Stimulated activated CD4-positive, alpha-beta T cell treated with anti-CD3 and anti-CD28 coated beads, TNF-alpha, amount 100 ng/mL, for 1 hour (primary cell): ENCODE measurements around the gene PLEKHM3.

Experiments used
- DNase-seq, 3 donors: peaks; one replicate each; pipeline ENCODE4 v3.0.0-alpha.2; 2020; ENCODE audit warnings: low read depth in 3 of 3, low spot score in 1 of 3

PLEKHM3 gene

DNA sequence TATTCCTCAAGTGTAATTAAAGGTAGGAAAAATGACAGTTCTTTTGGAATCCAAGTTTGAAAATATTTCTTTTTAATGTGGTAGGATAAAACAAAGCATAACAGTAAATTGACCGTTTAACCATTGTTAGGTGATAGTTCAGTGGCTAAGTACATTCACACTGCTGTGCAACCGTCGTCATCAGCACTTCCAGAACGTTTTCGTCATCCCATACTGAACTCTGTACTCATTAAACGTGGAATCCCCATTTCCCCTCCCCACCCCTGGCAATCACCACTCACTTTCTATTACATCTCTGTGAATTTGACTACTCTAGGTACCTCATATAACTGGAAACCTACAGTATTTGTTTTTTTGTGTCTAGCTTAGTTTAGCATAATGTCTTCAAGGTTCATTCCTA is 222.7 kb downstream of the PLEKHM3 start:
- DNase-seq: no peak

DNA sequence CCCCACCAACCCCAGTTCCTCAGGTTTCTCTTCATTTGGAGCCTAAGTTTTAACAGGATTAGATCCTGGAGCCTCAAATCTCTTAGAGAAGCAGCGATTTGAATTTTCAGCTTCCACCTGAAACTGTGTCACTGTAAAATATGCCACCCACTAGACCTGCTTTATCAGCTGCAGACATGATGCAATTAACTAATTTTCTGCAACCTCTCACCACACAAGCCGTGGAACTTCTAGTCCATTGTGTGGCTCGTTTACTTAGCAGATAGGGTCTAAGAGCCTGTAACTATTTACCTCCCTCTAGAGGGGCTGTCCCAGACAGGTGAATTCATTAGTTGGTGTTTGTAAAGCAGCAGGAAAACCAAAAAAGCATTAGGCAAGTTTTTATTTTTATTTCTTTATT is 224.1 kb downstream of the PLEKHM3 start:
- no peak for DNase-seq

DNA sequence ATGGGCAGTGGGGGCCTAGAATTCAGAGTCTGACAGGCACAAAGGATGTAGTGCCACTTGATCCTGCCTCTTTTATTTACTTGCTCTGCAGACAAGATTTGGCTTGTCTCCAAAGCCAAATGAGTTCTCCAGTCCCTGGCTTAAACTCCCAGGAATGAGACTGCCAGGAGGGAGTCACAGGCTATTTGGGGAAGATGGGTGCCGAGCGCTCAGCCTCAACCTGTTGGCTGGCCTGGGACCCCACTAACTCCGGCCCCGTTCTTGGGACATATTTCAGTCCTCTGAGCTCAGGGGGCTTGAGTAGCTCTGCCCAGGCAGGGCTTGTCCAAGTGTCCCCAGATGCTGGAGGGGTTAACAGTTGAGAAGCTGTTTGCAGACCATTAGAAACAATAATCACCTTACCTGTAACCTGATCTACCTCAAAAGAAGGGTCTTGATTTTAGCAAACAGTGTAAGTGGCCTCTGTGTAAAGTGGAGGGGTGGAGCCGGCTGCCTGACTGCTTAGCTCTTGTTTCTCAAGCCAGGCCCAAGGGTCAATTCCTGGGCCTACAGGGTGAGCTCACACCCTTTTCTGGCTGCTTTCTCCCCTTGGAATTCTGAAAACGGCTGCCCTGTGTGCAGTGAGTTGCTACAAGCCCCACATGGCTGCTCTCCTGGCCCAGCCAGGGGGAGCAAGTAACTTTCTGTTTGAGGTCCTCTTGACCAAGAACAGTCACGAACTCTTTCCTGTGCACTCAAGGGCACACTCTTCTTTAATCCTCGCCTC is 228.6 kb downstream of the PLEKHM3 start:
- no peak for DNase-seq

GRCh38 chr2:207792244-207792785 is 233.0 kb downstream of the PLEKHM3 start:
- no peak for DNase-seq

DNA sequence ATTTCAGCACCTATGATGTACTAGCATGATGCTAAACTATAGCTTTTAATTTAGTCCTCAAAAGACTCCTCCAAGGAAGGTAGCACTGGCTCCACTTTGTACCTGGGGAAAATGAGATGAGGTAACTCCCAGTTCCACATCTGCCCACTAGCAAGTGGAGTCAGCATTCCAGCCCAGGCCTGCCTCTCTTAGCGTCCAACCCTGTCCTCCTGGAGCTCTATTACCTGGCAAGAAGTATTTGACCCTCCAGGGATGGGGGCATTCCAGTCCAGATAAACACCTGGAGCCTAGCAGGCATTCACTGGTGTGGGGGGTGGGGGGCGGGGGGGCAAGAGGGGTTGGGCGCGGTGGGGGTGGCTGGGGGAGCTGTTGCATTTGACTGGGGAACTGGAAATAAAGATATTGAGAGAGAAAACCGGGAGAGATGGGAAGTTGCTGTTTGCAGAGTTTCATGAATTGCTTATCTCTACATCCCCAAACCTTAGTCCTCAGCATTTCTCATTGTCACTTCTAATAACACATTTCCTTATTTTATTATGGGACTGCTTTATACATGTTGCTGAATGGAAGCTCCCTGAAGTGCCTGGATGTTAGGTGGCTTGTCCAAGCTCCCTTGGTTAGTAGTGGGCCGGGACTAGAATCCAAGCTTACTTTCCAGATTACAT is 233.6 kb downstream of the PLEKHM3 start:
- DNase-seq: no peak

- DNase-seq: no peak
Measured at GRCh38 chr2:207790898-207791297, 234.4 kb downstream of the PLEKHM3 start.

DNA sequence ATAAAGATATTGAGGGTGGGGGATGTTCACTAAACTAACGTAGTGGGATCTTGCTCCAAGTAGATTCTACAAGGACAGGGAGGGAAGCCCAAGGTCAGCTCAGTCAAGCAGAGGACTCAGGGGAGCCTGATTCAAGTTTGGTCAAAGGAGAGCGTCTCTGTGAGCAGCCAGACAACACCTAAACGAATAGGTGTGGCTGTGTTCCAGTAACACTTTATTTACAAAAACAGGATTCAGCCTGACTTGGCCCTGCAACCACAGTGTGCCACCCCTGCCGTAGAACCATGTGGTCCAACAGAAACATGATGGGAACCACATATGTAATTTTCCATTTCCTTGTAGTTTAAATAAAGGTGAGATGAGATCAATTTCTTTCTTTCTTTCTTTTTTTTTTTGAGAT is 237.5 kb downstream of the PLEKHM3 start:
- DNase-seq: no peak

DNA sequence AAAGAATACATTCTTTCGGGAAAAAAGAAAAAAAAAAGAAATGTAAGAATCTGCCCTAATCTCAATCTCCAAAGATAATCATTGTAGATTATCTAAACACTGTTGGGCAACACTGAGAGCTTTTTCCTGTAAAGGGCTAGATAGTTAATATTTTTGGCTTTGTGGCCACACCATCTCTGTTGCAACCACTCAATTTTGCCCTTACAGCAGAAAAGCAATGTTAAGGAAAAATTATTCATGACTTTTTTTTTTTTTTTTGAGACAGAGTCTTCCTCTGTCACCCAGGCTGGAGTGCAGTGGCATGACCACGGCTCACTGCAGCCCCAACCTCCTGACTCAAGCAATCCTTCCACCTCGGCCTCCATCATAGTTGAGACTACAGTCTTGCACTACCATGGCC is 238.3 kb downstream of the PLEKHM3 start:
- no peak for DNase-seq

DNA sequence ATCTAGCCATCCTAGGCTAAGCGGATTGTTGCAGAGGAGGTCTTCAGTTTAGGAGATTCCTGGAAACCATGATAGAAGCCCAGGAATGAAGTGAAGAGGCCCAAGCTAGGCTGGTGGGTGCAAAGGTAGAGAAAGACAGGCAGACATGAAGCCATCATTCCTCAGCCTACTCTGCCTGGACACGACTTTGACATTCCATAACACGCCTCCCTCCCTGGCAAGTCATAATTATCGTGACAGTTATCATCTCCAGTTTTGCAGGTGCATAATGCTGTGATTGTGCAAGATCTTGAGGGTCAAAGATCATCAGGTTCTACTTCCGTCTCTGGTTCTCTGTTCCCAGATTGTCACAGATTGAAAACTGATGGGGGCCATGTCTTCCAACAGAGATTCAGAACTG is 240.4 kb downstream of the PLEKHM3 start:
- DNase-seq: no peak

GRCh38 chr2:207783514-207783913 is 241.8 kb downstream of the PLEKHM3 start:
- DNase-seq: no peak

GRCh38 chr2:207782238-207783030 is 242.9 kb downstream of the PLEKHM3 start:
- DNase-seq: no peak

DNA sequence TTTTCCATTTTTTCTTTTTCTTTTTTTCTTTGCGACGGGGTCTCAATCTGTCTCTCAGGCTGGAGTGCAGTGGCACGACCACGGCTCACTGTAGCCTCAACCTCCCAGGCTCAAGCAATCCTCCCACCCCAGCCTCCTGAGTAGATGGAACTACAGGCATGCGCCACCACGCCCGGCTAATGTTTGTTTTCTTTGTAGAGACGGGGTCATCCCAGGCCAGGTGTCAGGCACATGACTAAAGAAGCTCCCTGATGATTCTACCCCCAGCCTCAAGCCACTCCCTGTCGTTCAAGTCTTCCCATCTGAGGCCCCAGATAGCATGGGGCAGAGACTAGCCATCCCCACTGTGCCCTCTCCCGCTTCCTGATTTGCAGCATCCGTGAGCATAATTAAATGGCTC is 245.8 kb downstream of the PLEKHM3 start:
- no peak for DNase-seq

DNA sequence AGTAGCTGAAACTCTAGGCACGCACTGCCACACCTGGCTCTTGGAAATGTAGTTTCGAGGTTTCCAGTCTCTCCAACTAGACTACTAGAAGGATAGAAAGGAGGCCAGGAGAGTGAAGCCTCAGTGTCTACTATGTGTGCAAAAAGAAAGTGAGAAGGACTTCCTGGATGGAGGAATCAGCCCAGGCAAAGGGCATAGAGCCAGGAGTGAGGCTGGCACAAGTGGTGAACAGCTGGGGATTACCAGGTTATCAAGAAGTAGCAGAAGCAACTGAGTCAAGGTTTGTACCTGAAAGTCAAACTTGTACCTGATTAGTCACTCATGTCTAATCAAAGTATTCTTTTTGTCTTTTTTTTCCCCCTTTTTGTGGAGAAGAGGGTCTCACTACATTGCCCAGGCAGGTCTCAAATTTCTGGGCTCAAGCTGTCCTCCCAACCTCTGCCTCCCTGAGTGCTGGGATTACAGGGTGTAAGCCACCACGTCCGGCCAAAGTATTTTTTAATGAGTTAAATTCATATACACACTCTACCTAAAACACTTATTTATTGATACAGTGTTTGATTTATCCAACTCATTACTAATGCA is 246.9 kb downstream of the PLEKHM3 start:
- no peak for DNase-seq

DNA sequence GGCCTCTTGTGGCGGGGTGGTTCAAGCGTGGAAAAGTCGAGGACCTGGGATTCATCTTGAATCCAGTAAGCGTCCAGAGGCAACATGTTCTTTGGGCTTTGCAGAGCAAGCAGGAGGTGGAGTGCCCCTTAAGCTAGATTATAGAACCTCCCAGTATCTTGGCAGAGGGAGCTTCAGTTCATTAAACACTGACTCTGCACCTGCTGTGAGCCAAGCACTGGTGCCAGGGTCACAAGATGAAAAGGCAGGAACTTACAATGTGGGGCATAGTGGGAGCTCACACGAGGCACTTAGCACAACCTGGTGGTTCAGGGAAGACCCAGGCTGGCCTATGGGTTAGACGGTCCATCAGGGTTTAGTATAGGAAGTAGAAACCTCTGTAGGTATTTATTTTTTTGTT is 248.2 kb downstream of the PLEKHM3 start:
- DNase-seq: no peak

- DNase-seq: no peak
Measured at GRCh38 chr2:207775473-207775872, 249.9 kb downstream of the PLEKHM3 start.

GRCh38 chr2:207772844-207773205 is 252.5 kb downstream of the PLEKHM3 start:
- no peak for DNase-seq

GRCh38 chr2:207772081-207772843 is 253.1 kb downstream of the PLEKHM3 start:
- DNase-seq: no peak

GRCh38 chr2:207771421-207771820 is 253.9 kb downstream of the PLEKHM3 start:
- no peak for DNase-seq
